Posterior cingulate gyrus (tissue), 11 donors: ENCODE data around the gene IL11.

Experiments
- DNase-seq, 10 donors: peaks; one replicate each; pipeline versions ENCODE4 v3.0.0 to v3.0.0-alpha.2; 2020 to 2021; ENCODE audit warnings: mixed read lengths in 3 of 10
- intact Hi-C: fragments of 100-400 bp; cut with DNase I; formaldehyde crosslinking; loops from one replicate; pipeline ENCODE4 v1.15.1; 2023

Gene IL11

DNA sequence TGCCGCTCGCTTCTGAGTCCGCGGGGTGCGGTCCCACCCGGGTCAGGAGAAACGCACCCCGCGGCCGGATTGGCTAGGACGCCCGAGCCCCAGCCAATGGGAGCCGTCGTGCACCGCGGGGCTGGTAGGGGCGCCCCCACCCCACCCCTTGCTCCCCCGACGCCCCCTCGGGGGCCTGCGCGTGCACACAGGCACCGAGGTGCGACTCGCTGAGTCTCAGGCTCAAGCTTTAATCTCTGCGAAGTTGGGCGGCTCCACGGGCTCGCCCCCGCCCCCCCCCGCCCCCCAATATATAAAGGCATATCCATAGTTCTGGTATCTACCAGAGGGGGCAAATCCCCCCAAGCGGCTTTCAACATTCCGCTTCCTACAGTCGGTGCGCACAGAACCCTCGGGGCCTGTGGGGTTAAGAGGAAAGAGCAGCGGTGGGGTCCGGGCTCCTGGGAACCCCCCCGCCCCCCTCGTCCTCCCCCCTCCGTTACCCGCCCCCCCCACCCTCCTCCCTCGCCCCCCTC lies 15.5 kb downstream of the IL11 start, which contains the start of gene COX6B2:
TSS of gene COX6B2 (minus strand) at position 22 of the 515 bp plus-strand sequence. CDS start 198 bp downstream, outside the sequence.
- no peak for DNase-seq
- intact Hi-C loops, result no loop called here

- DNase-seq, result peak in 1 of 10 donors; percentile 38
- intact Hi-C loops, result no loop called here
Measured at GRCh38 chr19:55353803-55354697, 16.2 kb downstream of the IL11 start.

GRCh38 chr19:55353356-55353802 lies 16.9 kb downstream of the IL11 start:
- intact Hi-C loops, result no loop called here
- no peak for DNase-seq

- DNase-seq, result no peak
- intact Hi-C loops, result no loop called here
Measured at GRCh38 chr19:55352549-55353145, 17.6 kb downstream of the IL11 start.

DNA sequence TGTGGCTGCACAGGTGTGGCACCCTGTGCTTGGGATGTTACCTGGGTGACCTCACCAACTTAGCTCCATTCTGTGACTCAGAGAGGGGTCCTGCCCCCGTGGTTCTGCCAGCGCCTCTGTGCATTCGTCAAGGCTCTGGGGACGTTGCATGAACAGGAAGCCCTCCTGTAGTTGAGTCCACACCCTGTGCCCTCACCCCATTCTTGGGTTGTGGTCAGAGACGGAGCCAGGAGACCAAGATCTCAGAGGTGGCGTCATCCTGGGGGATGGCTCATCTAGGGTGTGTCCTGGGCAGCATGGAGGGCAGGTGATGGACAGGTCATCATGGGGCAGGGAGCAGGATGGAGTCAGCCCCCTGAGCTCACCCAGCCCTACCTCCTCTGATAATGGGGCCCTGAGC lies 18.2 kb downstream of the IL11 start:
- DNase-seq, result no peak
- intact Hi-C loops, result no loop called here

- no peak for DNase-seq
- intact Hi-C loops, result no loop called here
Measured at GRCh38 chr19:55350620-55351315, 19.5 kb downstream of the IL11 start.

GRCh38 chr19:55348317-55349034 lies 21.8 kb downstream of the IL11 start:
- DNase-seq, result peak in 1 of 10 donors; percentile 78
- intact Hi-C loops, result no loop called here

DNA sequence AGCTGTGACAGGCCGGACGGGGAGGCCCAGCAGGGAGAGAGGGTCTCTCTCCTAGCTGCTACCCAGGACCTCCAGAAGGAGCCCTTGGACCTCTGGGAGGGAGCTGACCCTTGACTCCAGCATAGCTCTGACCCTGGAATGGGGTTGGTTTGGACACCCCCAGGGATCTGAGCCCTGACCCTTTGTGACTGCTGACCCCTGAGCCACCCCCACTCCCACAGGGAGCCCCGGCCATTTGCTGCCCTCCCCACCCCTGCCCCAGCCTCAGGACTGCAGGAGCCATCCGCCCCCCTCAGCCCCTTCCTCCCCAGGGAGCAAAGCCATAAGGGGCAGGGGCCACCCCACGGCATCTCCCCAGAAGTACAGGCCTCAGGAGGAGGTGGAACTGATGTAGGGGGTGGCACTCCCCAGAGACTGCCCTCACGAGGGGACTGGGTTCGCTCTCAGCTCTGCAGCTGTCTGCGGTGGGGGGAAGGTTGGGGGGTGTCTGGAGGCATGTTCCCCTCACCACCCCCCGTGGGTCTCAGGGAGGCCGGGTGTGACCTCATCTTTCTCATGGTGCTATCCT lies 22.7 kb downstream of the IL11 start:
- DNase-seq, result no peak
- intact Hi-C loops, result no loop called here

- intact Hi-C loops, result no loop called here
- DNase-seq, result no peak
Measured at GRCh38 chr19:55346725-55347441, 23.4 kb downstream of the IL11 start.

DNA sequence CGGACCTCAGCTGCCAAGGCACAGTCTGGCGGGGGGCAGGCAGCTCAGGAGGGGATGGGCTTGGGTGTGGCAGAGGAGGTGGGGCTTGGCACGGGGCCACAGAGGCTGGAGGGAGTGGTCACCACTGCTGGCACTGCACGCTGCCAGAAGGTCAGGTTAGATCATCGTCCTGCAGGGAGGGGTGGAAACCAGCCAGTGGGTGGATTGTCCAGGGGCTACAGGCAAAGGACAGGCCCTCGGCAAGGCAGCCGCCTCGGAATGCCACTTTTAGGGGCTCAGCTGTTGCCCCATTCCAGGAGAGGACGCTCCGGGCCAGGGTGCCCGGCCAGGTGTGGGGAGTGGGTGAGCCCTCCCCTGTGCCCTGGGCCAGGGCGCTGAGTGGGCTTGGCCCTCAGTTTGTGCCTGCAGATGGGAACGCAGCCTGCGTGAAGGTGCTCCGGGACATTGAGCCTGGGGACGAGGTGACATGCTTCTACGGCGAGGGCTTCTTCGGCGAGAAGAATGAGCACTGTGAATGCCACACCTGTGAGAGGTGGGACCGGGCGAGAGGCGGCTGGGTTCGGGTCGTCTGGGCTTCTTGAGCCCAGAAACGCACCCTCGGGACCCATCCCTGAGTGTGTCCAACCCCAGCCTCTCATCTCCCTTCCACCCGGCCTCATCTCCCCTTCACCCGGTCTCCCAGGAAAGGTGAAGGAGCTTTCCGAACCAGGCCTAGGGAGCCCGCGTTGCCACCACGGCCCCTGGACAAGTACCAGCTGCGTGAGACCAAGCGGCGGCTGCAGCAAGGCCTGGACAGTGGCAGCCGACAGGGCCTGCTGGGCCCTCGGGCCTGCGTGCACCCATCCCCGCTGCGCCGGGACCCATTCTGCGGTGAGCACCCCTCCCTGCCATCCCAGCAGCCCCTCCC lies 24.2 kb downstream of the IL11 start:
- DNase-seq, result no peak
- intact Hi-C loops, result no loop called here

- intact Hi-C loops, result no loop called here
- DNase-seq, result no peak
Measured at GRCh38 chr19:55345101-55345817, 25.0 kb downstream of the IL11 start.

DNA sequence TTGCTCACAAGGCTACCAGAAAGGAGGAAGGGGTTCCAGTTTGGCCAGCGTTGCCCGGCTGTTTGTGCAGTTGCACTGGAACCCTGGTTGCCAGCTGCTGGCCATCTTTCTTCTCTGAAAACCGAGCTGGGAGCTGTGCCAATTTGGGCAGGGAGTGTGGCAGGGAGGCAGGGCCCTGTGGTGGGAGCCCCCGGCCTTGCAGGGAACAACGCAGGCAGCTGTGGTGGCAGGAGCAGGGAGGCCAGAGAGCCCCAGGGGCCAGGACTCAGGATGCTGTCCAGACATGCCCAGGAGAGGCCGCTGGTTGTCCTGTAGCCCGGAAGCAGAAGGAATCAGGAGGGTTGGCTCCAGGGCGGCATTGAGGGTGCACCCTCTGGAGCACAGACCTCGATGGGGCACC lies 25.8 kb downstream of the IL11 start:
- peak in 8 of 10 donors; percentile 27 to 94 (median 68) for DNase-seq
- intact Hi-C loops, result no loop called here

- intact Hi-C loops, result no loop called here
- DNase-seq, result no peak
Measured at GRCh38 chr19:55341595-55342531, 28.4 kb downstream of the IL11 start.

- peak in 7 of 10 donors; percentile 31 to 93 (median 49) for DNase-seq
Measured at GRCh38 chr19:55341171-55341588, 29.1 kb downstream of the IL11 start.

GRCh38 chr19:55340784-55341147 lies 29.5 kb downstream of the IL11 start:
- intact Hi-C loops, result no loop called here
- peak in 1 of 10 donors; percentile 10 for DNase-seq

More at GRCh38 chr19:55341171-55341588, 29.1 kb downstream of the IL11 start:
- intact Hi-C loops, result no loop called here
